ENCODE measurements around the gene NCAM1.

DNA sequence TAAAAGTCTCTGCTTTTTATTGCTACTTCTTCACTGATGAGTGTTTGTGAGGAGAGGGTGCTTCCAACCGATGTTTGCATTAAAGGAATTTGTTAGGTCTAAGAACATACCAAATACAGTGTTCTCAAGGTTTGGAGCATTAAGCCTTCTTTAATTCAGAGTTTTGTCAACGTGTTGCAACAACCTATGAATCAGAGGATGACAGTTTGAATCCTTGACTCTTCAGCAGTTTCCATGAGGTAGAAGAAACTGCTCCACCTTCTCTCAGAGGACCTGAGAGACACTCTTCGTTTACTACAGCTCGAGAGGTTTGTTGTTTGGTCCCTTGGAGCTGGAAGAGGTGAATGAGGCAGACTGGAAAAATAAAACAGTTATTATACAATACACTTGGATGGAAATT is 55.7 kb downstream of the NCAM1 start:
- TF ChIP-seq, protein P1, sequence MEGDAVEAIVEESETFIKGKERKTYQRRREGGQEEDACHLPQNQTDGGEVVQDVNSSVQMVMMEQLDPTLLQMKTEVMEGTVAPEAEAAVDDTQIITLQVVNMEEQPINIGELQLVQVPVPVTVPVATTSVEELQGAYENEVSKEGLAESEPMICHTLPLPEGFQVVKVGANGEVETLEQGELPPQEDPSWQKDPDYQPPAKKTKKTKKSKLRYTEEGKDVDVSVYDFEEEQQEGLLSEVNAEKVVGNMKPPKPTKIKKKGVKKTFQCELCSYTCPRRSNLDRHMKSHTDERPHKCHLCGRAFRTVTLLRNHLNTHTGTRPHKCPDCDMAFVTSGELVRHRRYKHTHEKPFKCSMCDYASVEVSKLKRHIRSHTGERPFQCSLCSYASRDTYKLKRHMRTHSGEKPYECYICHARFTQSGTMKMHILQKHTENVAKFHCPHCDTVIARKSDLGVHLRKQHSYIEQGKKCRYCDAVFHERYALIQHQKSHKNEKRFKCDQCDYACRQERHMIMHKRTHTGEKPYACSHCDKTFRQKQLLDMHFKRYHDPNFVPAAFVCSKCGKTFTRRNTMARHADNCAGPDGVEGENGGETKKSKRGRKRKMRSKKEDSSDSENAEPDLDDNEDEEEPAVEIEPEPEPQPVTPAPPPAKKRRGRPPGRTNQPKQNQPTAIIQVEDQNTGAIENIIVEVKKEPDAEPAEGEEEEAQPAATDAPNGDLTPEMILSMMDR (IDR thresholded peaks at IDR 0.05), result no peak
- TF ChIP-seq POLR2A (IDR thresholded peaks at IDR 0.05), result no peak

All from Peyer's patch (tissue), 4 donors.